CD4-positive, alpha-beta T cell (primary cell): Measurements from ENCODE around the gene KDM4B. TPM values are rescaled to one million over a fixed set of nuclear protein-coding genes. Genes with fewer than 3 reads are reported as not detected.

Experiments used
- ATAC-seq: fragments of 200-7000 bp; cut with Tn5 transposase; one replicate; pipeline ENCODE4 v1.10.0; 2022; ENCODE audit warnings: mild to moderate bottlenecking; ENCODE audit not compliant: poor library complexity
- CTCF ChIA-PET: fragments of 350-600 bp; sonication (Branson Sonifier 250); formaldehyde crosslinking; loops from one replicate; lab custom pipeline; 2021; ENCODE audit warnings: antibody characterized with exemption, inconsistent platforms; lab: Charles Lee
- POLR2A ChIA-PET: fragments of 350-600 bp; sonication (Branson Sonifier 250); formaldehyde crosslinking; loops from one replicate; lab custom pipeline; 2021; ENCODE audit warnings: antibody characterized with exemption, inconsistent platforms; lab: Charles Lee
- DNase-seq, 14 experiments: peaks; one replicate each; pipeline ENCODE4 v3.0.0-alpha.2; 2013 to 2020; ENCODE audit warnings: mixed read lengths in 2 of 14
- H3K27ac ChIP-seq, 2 donors: one replicate each; pipeline versions ENCODE4 v1.5.1 to v1.7.0; 2013; ENCODE audit warnings: low read length in 2 of 2, low read depth in 1 of 2, mild to moderate bottlenecking in 1 of 2
- H3K27me3 ChIP-seq, 2 experiments: 1 replicate in 1 of 2; 2 replicates in 1 of 2; pipeline versions ENCODE4 v1.6.1 to v1.7.0; 2013; ENCODE audit warnings: low read length in 2 of 2, control low read depth in 1 of 2, mild to moderate bottlenecking in 1 of 2, moderate library complexity in 1 of 2; ENCODE audit not compliant: insufficient read depth in 2 of 2, control insufficient read depth in 1 of 2
- H3K36me3 ChIP-seq: one replicate; pipeline ENCODE4 v1.6.1; 2013; ENCODE audit warnings: low read length, control low read depth; ENCODE audit not compliant: insufficient read depth
- H3K4me1 ChIP-seq: one replicate; pipeline ENCODE4 v1.6.1; 2013; ENCODE audit warnings: low read length, control low read depth; ENCODE audit not compliant: insufficient read depth
- H3K4me3 ChIP-seq: one replicate; pipeline ENCODE4 v1.5.1; 2013; ENCODE audit warnings: mild to moderate bottlenecking, low read length, moderate library complexity
- H3K9me3 ChIP-seq, 2 experiments: 1 replicate in 1 of 2; 2 replicates in 1 of 2; pipeline versions ENCODE4 v1.6.1 to v1.7.0; 2013; ENCODE audit warnings: low read length in 2 of 2, mild to moderate bottlenecking in 2 of 2, control low read depth in 1 of 2, moderate library complexity in 1 of 2; ENCODE audit not compliant: control insufficient read depth in 1 of 2, insufficient read depth in 1 of 2
- H3K27ac Mint-ChIP-seq: one replicate; pipeline ENCODE4 v1.8.0; 2020; ENCODE audit warnings: mixed read lengths
- H3K27me3 Mint-ChIP-seq: one replicate; pipeline ENCODE4 v1.8.0; 2021; ENCODE audit warnings: mixed read lengths
- H3K36me3 Mint-ChIP-seq: one replicate; pipeline ENCODE4 v1.8.0; 2021; ENCODE audit warnings: low read depth, mixed read lengths
- H3K4me1 Mint-ChIP-seq: one replicate; pipeline ENCODE4 v1.8.0; 2021; ENCODE audit warnings: low read depth, mixed read lengths
- H3K4me3 Mint-ChIP-seq: one replicate; pipeline ENCODE4 v1.8.0; 2020; ENCODE audit warnings: mild to moderate bottlenecking, mixed read lengths
- H3K9me3 Mint-ChIP-seq: one replicate; pipeline ENCODE4 v1.8.0; 2020; ENCODE audit warnings: mixed read lengths
- CTCF ChIP-seq: fragments of 200-600 bp; IDR thresholded peaks from one replicate; pipeline ENCODE4 v1.8.0; 2022; ENCODE audit warnings: antibody characterized with exemption, mild to moderate bottlenecking
- intact Hi-C, 2 experiments: fragments of 100-400 bp; cut with DNase I in 1 of 2; cut with micrococcal nuclease in 1 of 2; formaldehyde crosslinking; loops; one replicate each; pipeline versions ENCODE4 v1.15.1 to v1.9.0; 2023 to 2025; cut with DNase I, micrococcal nuclease
- total RNA-seq, 174 experiments: library from RNA in 2 of 174; stranded (reverse) in 2 of 174; gene quantifications; one replicate each; pipeline ENCODE4 v1.2.3 and lab custom pipeline; 2021 to 2026

KDM4B gene
- total RNA-seq, 2 experiments from 2014 or later, result 41.8 to 42.5 TPM

GRCh38 chr19:4987256-4987655, 18.3 kb downstream of the KDM4B start:
- ChIA-PET POLR2A (no interaction called here), CTCF (no interaction called here)
- Mint-ChIP-seq H3K27me3 (no peaks in the 10 kb centered on the region), H3K4me3 (no peak overlapping the region), H3K4me1 (peaks cover 12% of the 10 kb centered on the region), H3K9me3 (no peaks in the 10 kb centered on the region), H3K36me3 (peaks cover 28% of the 10 kb centered on the region), H3K27ac (no peak overlapping the region)
- Histone ChIP-seq H3K27me3 (no peaks in the 10 kb centered on the region), H3K9me3 (peaks cover 0 to 12% of the 10 kb centered on the region in 2 experiments), H3K4me1 (peaks cover 6% of the 10 kb centered on the region), H3K27ac (no peak overlapping the region), H3K4me3 (no peak overlapping the region), H3K36me3 (peaks cover 2% of the 10 kb centered on the region)
- no peak for DNase-seq
- ATAC-seq, result no peak
- intact Hi-C loops, result no loop called here
- no peak for TF ChIP-seq CTCF

- Mint-ChIP-seq H3K4me1 (peaks cover 12% of the 10 kb centered on the region), H3K27me3 (no peaks in the 10 kb centered on the region), H3K27ac (no peak overlapping the region), H3K4me3 (no peak overlapping the region), H3K9me3 (peaks cover 2% of the 10 kb centered on the region), H3K36me3 (peaks cover 31% of the 10 kb centered on the region)
- POLR2A ChIA-PET, result interaction anchor here (1.1 kb wide), 1 partner anchor 19 kb away, joined by 4 read pairs; the partner anchor contains the start of gene KDM4B
- CTCF ChIA-PET, result no interaction called here
- no peak for TF ChIP-seq CTCF
- Histone ChIP-seq H3K4me3 (no peak overlapping the region), H3K36me3 (peaks cover 2% of the 10 kb centered on the region), H3K27ac (no peak overlapping the region), H3K4me1 (peaks cover 6% of the 10 kb centered on the region), H3K27me3 (no peaks in the 10 kb centered on the region), H3K9me3 (peaks cover 0 to 12% of the 10 kb centered on the region in 2 experiments)
- intact Hi-C loops, result no loop called here
- no peak for DNase-seq
- ATAC-seq, result no peak
Observed at GRCh38 chr19:4987692-4988370, 18.9 kb downstream of the KDM4B start.

GRCh38 chr19:4988770-4989251, 19.9 kb downstream of the KDM4B start:
- H3K36me3 Mint-ChIP-seq, result peaks cover 36% of the 10 kb centered on the region
- no peaks in the 10 kb centered on the region for H3K27me3 ChIP-seq
- ChIA-PET CTCF (no interaction called here), POLR2A (interaction anchor here (1.1 kb wide), 1 partner anchor 20 kb away, joined by 4 read pairs; the partner anchor contains the start of gene KDM4B)
- peaks cover 0 to 12% of the 10 kb centered on the region in 2 experiments for H3K9me3 ChIP-seq
- no peaks in the 10 kb centered on the region for H3K27me3 Mint-ChIP-seq
- H3K9me3 Mint-ChIP-seq, result peaks cover 2% of the 10 kb centered on the region
- H3K27ac Mint-ChIP-seq, result no peak overlapping the region
- peaks cover 6% of the 10 kb centered on the region for H3K4me1 ChIP-seq
- no peak overlapping the region for H3K4me3 ChIP-seq
- H3K36me3 ChIP-seq, result no peaks in the 10 kb centered on the region
- no peak overlapping the region for H3K4me3 Mint-ChIP-seq
- H3K27ac ChIP-seq, result no peak overlapping the region
- ATAC-seq, result no peak
- TF ChIP-seq CTCF, result no peak
- H3K4me1 Mint-ChIP-seq, result peaks cover 12% of the 10 kb centered on the region
- intact Hi-C loops, result no loop called here
- DNase-seq, result no peak
